BJ (cell line): ENCODE results near the gene KRTAP13-1. TPM values are rescaled to one million over a fixed set of nuclear protein-coding genes. Genes with fewer than 3 reads are reported as not detected.

Source experiments
- CTCF ChIA-PET: fragments of 350-600 bp; formaldehyde crosslinking; extraction: SDS; loops from one replicate; lab custom pipeline; 2021; ENCODE audit warnings: antibody characterized with exemption, inconsistent platforms; lab: Yijun Ruan, JAX
- POLR2A ChIA-PET: fragments of 300-600 bp; sonication (Branson Sonifier 250); formaldehyde crosslinking; extraction: SDS; loops from one replicate; lab custom pipeline; 2021; ENCODE audit warnings: antibody characterized with exemption; lab: Charles Lee
- DNase-seq: peaks from one replicate; pipeline ENCODE4 v3.0.0-alpha.2; 2011; ENCODE audit warnings: low read depth
- H3K27me3 ChIP-seq: 2 replicates; pipeline ENCODE4 v1.6.0; 2011; ENCODE audit warnings: low read length; ENCODE audit not compliant: control insufficient read depth, insufficient read depth
- H3K36me3 ChIP-seq: 2 replicates; pipeline ENCODE4 v1.5.1; 2011; ENCODE audit warnings: low read length; ENCODE audit not compliant: control insufficient read depth, insufficient read depth
- H3K4me3 ChIP-seq: 2 replicates; pipeline ENCODE4 v1.5.1; 2011; ENCODE audit warnings: low read depth, mild to moderate bottlenecking, control low read depth, low read length
- CTCF ChIP-seq: IDR thresholded peaks from 2 replicates; pipeline ENCODE4 v1.5.1; 2011; ENCODE audit warnings: low read depth, mild to moderate bottlenecking, control low read depth, inconsistent platforms, low read length, moderate library complexity; ENCODE audit not compliant: insufficient read depth
- polyA minus RNA-seq: library from RNA; depleted of rRNA, polyadenylated mRNA; stranded (reverse); fragments of >200 nt; gene quantifications from 2 replicates; pipeline ENCODE4 v1.2.3, GENCODE V29; 2011; rRNA and poly(A)+ RNA removed
- polyA plus RNA-seq: library from polyadenylated mRNA; depleted of rRNA; stranded (reverse); fragments of >200 nt; gene quantifications from 2 replicates; pipeline ENCODE4 v1.2.3, GENCODE V29; 2011; rRNA removed

The KRTAP13-1 gene
- polyA plus RNA-seq (not detected in 2 replicates), polyA minus RNA-seq (not detected in 2 replicates)

GRCh38 chr21:30395731-30396130 lies at the start of gene KRTAP13-1:
TSS of gene KRTAP13-1 (plus strand) at chr21:30396031. CDS start at chr21:30396087, 56 bp downstream.
- H3K27me3 ChIP-seq, result no peaks in the 10 kb centered on the region
- H3K4me3 ChIP-seq, result no peak within 1 kb of the TSS
- ChIA-PET POLR2A (no interaction called here), CTCF (no interaction called here)
- no peak for TF ChIP-seq CTCF
- no peak for DNase-seq
- no peaks in the 10 kb centered on the region for H3K36me3 ChIP-seq

- Histone ChIP-seq H3K4me3 (no peak within 1 kb of the TSS), H3K27me3 (no peaks in the 10 kb centered on the region), H3K36me3 (no peaks in the 10 kb centered on the region)
- DNase-seq, result no peak
- POLR2A ChIA-PET, result no interaction called here
- CTCF ChIA-PET, result no interaction called here
- TF ChIP-seq CTCF, result no peak
These were observed 47.3 kb upstream of the KRTAP13-1 start, which contains the start of gene KRTAP23-1 for GRCh38 chr21:30348506-30348905. TSS of gene KRTAP23-1 (minus strand) at chr21:30348606. CDS start at chr21:30348606, 0 bp downstream.

- no peak for DNase-seq
- no peaks in the 10 kb centered on the region for H3K36me3 ChIP-seq
- TF ChIP-seq CTCF, result no peak
- POLR2A ChIA-PET, result no interaction called here
- H3K27me3 ChIP-seq, result no peaks in the 10 kb centered on the region
- H3K4me3 ChIP-seq, result no peak overlapping the region
- CTCF ChIA-PET, result no interaction called here
These were observed 46.3 kb upstream of the KRTAP13-1 start for GRCh38 chr21:30349572-30349971.

- Histone ChIP-seq H3K36me3 (no peaks in the 10 kb centered on the region), H3K27me3 (no peaks in the 10 kb centered on the region), H3K4me3 (no peak overlapping the region)
- POLR2A ChIA-PET, result no interaction called here
- no peak for TF ChIP-seq CTCF
- CTCF ChIA-PET, result no interaction called here
- no peak for DNase-seq
These were observed 44.3 kb upstream of the KRTAP13-1 start for GRCh38 chr21:30351534-30351933.

- H3K27me3 ChIP-seq, result no peaks in the 10 kb centered on the region
- CTCF ChIA-PET, result no interaction called here
- no peak for TF ChIP-seq CTCF
- no peak overlapping the region for H3K4me3 ChIP-seq
- no peak for DNase-seq
- no peaks in the 10 kb centered on the region for H3K36me3 ChIP-seq
- POLR2A ChIA-PET, result no interaction called here
These were observed 41.4 kb upstream of the KRTAP13-1 start for GRCh38 chr21:30354308-30355005.
